Activated T-cell treated with anti-CD3 and anti-CD28 coated beads, Interleukin-2, amount 50 U/mL, for 24 hours (primary cell): ENCODE data around the gene PTGER2.
A peak's percentile ranks its signal among the peaks of the same experiment; 100 is the strongest.

Experiments
- DNase-seq: peaks from one replicate; pipeline ENCODE4 v3.0.0-alpha.2; 2020
- H3K27ac Mint-ChIP-seq: 2 replicates; pipeline ENCODE4 v1.8.0; 2020; ENCODE audit warnings: mild to moderate bottlenecking, mixed read lengths
- H3K27me3 Mint-ChIP-seq: 2 replicates; pipeline ENCODE4 v1.8.0; 2020; ENCODE audit warnings: mixed read lengths
- H3K36me3 Mint-ChIP-seq: 2 replicates; pipeline ENCODE4 v1.8.0; 2020; ENCODE audit warnings: low read depth, mixed read lengths
- H3K4me1 Mint-ChIP-seq: 2 replicates; pipeline ENCODE4 v1.8.0; 2020; ENCODE audit warnings: low read depth, mixed read lengths
- H3K4me3 Mint-ChIP-seq: 2 replicates; pipeline ENCODE4 v1.8.0; 2020; ENCODE audit warnings: mild to moderate bottlenecking, moderate library complexity, mixed read lengths
- H3K9me3 Mint-ChIP-seq: 2 replicates; pipeline ENCODE4 v1.8.0; 2020; ENCODE audit warnings: mixed read lengths

Gene PTGER2

DNA sequence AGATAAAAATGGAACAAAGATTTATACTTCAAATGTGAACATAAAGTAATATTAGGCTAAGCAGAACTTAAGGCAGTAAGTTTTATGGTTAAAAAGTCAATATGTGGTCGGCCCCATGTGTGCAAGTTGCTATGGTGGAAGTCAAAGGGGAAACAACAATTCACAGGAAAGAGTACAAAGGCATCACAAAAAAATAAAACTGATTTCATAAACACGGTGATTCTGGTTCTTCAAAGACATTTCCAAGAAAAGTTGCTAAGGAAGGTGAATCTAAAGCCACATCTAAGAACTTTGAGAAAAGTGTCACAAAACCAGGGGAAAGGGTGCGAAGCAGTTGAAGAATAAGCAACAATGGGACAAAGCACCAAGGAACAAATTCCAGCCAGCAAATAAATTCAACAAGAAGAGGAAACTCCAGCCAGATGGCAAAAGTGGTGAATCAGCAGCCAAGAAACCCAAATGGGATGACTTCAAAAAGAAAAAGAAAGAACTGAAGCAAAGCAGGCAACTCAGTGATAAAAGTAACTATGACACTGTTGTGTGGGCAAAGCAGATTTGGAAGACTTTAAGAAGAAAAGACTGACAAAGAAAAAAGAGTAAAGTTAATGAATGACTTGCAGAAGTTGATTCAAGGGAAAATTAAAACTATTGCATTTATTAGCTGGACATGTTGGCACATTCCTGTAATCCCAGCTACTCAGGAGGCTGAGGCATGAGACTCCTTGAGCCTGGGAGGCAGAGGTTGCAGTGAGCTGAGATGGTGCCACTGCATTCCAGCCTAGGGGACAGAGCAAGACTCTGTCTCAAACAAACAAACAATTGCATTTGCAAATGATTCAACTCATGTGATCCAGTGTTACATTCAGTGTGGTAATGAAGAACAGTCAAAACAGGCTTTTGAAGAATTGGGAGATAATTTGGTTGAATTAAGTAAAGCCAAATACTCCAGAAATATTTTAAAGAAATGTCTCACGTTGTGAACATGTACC is 27.2 kb upstream of the PTGER2 start:
- Mint-ChIP-seq H3K27me3 (no peaks in the 10 kb centered on the region), H3K4me1 (peaks cover 28% of the 10 kb centered on the region), H3K4me3 (no peak overlapping the region), H3K9me3 (no peaks in the 10 kb centered on the region), H3K27ac (no peak overlapping the region), H3K36me3 (no peaks in the 10 kb centered on the region)
- DNase-seq, result no peak

DNA sequence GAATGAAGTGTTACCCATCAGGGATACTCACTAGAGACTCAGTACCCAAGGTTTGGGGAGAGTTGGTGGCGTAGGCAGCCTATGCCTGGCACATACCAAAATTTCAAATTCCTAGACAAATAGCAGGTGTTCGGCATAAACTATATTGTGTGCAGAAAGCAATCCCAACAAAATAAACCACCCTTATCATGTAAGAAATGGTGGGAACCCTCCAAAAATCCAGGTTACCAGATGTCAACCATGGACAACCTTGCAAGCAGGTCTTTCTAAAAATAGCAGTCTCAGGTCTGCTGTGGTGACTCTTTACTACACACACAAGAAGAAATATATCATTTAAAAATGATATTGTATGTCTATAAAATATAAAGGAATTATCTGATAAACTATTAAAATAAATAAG is 17.7 kb upstream of the PTGER2 start:
- Mint-ChIP-seq H3K36me3 (no peaks in the 10 kb centered on the region), H3K27ac (no peak overlapping the region), H3K27me3 (no peaks in the 10 kb centered on the region), H3K9me3 (no peaks in the 10 kb centered on the region), H3K4me1 (peaks cover 10% of the 10 kb centered on the region), H3K4me3 (no peak overlapping the region)
- no peak for DNase-seq

DNA sequence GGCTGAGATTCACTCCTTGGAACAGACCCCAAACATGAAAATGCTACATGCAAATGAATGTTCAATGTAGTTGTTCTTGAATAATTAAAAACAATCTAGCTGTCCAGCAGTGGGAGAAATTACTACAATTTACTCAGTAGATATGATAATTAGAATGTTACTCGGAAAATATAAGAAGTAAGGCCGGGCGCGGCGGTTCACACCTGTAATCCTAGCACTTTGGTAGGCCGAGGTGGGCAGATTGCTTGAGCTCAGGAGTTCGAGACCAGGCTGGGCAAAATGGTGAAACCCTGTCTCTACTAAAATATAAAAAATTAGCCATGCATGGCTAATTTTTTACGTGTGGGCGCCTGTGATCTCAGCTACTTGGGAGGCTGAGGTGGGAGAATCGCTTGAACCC is 15.3 kb upstream of the PTGER2 start:
- Mint-ChIP-seq H3K27me3 (no peaks in the 10 kb centered on the region), H3K4me3 (no peak overlapping the region), H3K27ac (no peak overlapping the region), H3K9me3 (no peaks in the 10 kb centered on the region), H3K4me1 (peaks cover 18% of the 10 kb centered on the region), H3K36me3 (no peaks in the 10 kb centered on the region)
- no peak for DNase-seq

DNA sequence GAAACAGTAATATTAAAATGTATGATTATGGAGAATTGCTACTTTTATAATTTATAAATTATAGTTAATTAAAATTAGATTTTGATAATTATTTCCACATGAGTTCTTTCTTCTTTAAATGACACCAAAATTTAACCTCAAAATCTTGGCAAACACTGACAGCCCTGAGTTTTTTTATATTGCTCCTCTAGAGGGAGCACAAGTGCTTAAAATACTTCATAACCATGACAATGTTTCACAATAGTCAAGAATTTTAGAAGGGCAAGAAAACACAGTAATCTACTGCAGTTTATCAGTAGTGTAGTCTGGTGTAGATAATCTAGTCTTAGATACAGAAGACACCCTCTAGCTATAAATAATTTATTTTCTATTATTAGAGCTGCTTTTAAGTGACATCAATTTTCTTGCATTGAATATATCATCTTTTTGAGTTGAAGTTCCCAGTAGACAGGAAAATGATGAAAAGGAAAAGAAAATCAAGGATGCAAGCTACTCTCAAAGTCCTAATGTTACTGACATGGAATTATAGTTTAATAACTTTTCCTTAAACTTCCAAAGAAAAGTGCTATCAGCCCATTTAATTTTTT is 14.3 kb upstream of the PTGER2 start:
- no peak for DNase-seq
- no peak overlapping the region for H3K4me3 Mint-ChIP-seq
- no peaks in the 10 kb centered on the region for H3K27me3 Mint-ChIP-seq
- no peaks in the 10 kb centered on the region for H3K36me3 Mint-ChIP-seq
- H3K4me1 Mint-ChIP-seq, result peaks cover 25% of the 10 kb centered on the region
- H3K27ac Mint-ChIP-seq, result no peak overlapping the region
- no peaks in the 10 kb centered on the region for H3K9me3 Mint-ChIP-seq

DNA sequence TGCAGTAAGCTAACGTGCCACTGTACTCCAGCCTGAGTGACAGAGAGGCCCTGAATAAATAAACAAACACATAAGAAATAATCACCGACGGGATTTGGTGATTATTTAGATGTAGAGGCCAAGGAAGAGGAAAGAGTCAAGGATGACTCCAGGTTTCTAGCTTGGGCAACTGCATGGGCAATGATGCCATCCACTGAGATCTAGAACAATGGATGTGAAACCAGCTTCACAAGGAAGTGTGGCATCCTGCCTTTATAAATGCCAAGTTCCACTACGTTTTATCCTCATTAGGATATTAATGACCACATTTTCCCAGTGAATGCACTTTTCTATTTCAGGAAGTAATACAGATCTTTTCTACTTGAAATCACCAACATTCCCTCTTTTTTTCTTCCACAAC is 10.9 kb upstream of the PTGER2 start:
- Mint-ChIP-seq H3K27ac (no peak overlapping the region), H3K36me3 (no peaks in the 10 kb centered on the region)

DNA sequence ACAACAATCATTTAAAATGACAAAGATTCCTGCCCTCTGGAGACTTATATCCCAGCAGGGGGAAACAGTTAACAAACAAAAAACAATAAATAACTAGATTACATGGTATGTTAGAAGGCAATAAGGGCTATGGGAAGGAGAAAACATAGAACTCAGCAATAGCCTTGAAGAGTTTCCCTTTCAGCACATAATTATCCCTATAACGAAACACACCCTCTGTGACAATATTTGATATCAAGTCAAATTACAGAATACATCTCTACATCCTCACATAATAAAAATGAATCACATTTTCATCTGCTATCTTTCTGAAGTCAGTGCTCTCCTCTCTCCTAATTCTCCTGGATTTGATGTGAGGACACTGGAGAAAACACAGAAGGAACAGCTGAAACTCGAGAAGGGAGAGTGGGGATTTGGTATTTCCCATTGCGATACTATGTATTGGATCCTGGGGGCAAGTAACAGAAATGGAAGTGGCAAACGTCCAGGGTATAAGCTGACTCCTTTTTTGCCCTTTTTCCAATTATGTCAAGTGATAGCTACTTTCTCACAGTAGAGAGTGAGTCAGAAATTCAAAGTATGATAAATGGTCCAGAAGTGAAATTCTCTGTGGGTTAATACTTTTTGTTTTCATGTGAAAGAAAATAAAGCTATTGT is 9.7 kb upstream of the PTGER2 start:
- Mint-ChIP-seq H3K27ac (no peak overlapping the region), H3K27me3 (no peaks in the 10 kb centered on the region), H3K4me3 (no peak overlapping the region), H3K9me3 (no peaks in the 10 kb centered on the region), H3K4me1 (peaks cover 47% of the 10 kb centered on the region), H3K36me3 (no peaks in the 10 kb centered on the region)
- no peak for DNase-seq

More for the DNA sequence above, 10.9 kb upstream of the PTGER2 start:
- H3K4me1 Mint-ChIP-seq, result peaks cover 41% of the 10 kb centered on the region
- no peak for DNase-seq
- no peaks in the 10 kb centered on the region for H3K9me3 Mint-ChIP-seq
- no peaks in the 10 kb centered on the region for H3K27me3 Mint-ChIP-seq
- no peak overlapping the region for H3K4me3 Mint-ChIP-seq

DNA sequence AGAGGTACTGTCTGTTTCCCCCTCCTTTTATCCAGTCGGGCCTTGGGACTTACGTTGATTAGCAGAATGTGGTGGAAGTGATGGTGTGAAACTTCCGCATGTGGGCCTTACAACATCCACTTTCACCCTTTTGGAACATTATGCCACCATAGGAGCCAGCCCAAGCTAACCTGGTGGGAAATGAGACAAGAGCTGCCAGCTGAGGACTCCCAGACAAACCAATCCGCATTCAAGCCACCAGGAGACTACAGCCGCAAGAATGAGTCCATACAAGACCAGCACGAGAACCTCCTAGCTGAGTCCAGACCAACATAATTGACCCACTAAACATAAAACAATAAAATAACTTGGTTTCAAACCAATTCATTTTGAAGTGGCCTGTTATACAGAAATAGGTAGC is 9.1 kb upstream of the PTGER2 start:
- H3K4me1 Mint-ChIP-seq, result peaks cover 53% of the 10 kb centered on the region
- no peaks in the 10 kb centered on the region for H3K9me3 Mint-ChIP-seq
- no peaks in the 10 kb centered on the region for H3K27me3 Mint-ChIP-seq
- DNase-seq, result no peak
- no peak overlapping the region for H3K27ac Mint-ChIP-seq
- no peak overlapping the region for H3K4me3 Mint-ChIP-seq
- H3K36me3 Mint-ChIP-seq, result no peaks in the 10 kb centered on the region

DNA sequence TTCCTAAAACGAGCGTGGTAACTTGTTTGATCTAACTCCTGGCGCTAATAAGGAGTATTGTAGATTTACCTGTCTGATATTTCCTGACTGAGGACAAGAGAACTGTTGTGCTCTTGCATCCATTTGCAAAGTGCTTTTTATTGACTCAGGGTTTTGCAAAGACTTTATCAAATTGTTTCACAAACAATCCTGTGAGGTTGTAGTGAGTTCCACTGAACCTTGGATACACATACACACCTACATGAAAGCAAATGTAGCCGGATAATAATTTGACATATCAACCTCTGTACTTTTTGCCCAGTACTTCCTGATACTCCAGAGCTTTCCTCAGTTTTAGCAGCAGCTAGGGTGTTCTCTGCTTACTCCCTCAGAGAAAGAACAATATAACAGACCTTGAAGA is 6.7 kb upstream of the PTGER2 start:
- Mint-ChIP-seq H3K9me3 (no peaks in the 10 kb centered on the region), H3K36me3 (no peaks in the 10 kb centered on the region), H3K4me1 (peaks cover 62% of the 10 kb centered on the region), H3K4me3 (no peak overlapping the region), H3K27me3 (no peaks in the 10 kb centered on the region), H3K27ac (peak overlapping the region; percentile 20)
- no peak for DNase-seq

DNA sequence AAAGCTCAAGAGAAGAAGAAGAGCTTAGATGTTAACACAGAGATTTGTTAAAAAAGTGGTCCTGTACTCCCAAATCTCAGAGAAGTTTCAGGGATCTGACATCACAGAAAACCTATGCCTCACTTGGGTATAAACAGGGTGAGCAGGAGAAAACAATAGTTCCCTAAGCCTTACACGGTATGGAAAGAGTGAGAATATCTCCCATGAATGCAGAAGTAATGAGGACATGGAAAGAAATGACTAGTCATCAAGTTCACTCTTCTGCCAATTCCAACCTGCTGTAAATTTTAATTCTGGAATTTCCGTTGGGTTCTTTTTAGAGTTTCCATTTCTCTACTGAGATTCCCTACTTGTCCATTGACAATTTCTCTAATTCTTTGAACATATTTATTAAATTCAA is 6.2 kb upstream of the PTGER2 start:
- no peak overlapping the region for H3K4me3 Mint-ChIP-seq
- DNase-seq, result no peak
- H3K27ac Mint-ChIP-seq, result no peak overlapping the region
- no peaks in the 10 kb centered on the region for H3K36me3 Mint-ChIP-seq
- peaks cover 63% of the 10 kb centered on the region for H3K4me1 Mint-ChIP-seq
- H3K9me3 Mint-ChIP-seq, result no peaks in the 10 kb centered on the region
- H3K27me3 Mint-ChIP-seq, result peaks cover 5% of the 10 kb centered on the region

DNA sequence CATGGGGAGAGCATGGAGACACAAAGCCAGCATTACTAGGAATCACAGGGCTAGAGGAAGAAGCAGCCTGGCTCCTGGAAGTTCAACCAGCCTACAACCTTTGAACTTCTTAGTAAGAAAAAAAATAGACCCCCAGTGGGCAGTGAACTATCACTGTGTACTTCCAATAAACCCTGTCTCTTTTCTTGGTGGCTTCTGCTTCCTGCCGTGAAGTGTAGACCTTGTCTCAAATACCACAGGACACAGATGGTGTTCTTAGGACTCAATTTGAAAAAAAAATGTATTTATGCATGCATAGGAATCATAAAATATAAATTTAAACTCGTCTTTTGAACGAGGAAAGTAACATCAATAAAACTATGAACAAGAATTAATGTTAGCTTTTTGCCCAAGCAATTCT is 3.6 kb upstream of the PTGER2 start:
- no peak for DNase-seq
- peaks cover 73% of the 10 kb centered on the region for H3K4me1 Mint-ChIP-seq
- H3K9me3 Mint-ChIP-seq, result no peaks in the 10 kb centered on the region
- peaks cover 11% of the 10 kb centered on the region for H3K36me3 Mint-ChIP-seq
- H3K4me3 Mint-ChIP-seq, result no peak overlapping the region
- H3K27me3 Mint-ChIP-seq, result peaks cover 26% of the 10 kb centered on the region
- H3K27ac Mint-ChIP-seq, result no peak overlapping the region

DNA sequence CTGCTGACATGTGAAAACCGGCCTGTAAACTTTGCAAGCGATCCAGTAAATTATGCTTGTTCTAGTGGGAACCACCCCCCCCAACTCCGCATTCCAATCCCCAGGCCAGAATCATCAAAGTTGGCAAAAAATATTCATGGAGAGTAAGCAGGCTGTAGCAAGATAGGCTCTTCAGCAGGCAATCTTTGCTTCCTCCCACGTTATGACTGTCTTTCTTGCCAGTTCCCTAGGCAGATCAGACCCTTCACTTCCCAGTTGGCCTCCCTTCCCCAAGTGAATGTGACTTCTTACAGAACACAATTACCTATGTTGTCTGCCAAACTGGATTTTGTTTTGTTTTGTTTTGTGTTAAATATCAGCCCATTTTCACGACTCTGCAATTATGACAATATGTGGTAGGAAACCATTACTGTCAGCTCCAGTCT is 1.2 kb upstream of the PTGER2 start:
- Mint-ChIP-seq H3K4me1 (peaks cover 85% of the 10 kb centered on the region), H3K9me3 (no peaks in the 10 kb centered on the region), H3K27me3 (peaks cover 37% of the 10 kb centered on the region), H3K36me3 (peaks cover 11% of the 10 kb centered on the region), H3K4me3 (peak overlapping the region; percentile 92), H3K27ac (peak overlapping the region; percentile 93)
- no peak for DNase-seq

DNA sequence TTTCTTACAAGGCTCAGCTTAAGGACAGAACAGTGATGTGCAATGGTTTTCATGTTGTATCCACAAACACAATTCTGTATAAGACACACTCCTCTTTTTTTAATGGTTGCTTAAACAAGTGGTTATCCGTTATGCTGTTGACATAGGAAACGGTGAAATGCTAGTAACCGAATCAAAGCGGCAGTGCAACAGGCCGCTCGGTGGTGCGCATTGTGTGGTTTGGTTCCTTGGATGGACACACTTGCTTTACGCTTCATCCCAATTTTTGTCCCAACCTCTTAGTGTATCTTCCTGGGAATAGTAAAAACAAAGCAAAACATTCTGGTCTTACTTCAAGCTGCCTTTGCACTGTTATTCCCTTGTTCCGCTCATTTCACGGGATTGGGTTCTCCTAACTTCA is 650 bp upstream of the PTGER2 start:
- no peak for DNase-seq
- H3K9me3 Mint-ChIP-seq, result no peaks in the 10 kb centered on the region
- H3K4me3 Mint-ChIP-seq, result peak overlapping the region; percentile 92
- H3K27ac Mint-ChIP-seq, result peak overlapping the region; percentile 93
- peaks cover 37% of the 10 kb centered on the region for H3K27me3 Mint-ChIP-seq
- peaks cover 84% of the 10 kb centered on the region for H3K4me1 Mint-ChIP-seq
- H3K36me3 Mint-ChIP-seq, result peaks cover 13% of the 10 kb centered on the region

DNA sequence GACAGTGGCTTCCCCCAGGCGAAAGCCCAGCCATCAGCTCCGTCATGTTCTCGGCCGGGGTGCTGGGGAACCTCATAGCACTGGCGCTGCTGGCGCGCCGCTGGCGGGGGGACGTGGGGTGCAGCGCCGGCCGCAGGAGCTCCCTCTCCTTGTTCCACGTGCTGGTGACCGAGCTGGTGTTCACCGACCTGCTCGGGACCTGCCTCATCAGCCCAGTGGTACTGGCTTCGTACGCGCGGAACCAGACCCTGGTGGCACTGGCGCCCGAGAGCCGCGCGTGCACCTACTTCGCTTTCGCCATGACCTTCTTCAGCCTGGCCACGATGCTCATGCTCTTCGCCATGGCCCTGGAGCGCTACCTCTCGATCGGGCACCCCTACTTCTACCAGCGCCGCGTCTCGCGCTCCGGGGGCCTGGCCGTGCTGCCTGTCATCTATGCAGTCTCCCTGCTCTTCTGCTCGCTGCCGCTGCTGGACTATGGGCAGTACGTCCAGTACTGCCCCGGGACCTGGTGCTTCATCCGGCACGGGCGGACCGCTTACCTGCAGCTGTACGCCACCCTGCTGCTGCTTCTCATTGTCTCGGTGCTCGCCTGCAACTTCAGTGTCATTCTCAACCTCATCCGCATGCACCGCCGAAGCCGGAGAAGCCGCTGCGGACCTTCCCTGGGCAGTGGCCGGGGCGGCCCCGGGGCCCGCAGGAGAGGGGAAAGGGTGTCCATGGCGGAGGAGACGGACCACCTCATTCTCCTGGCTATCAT is 663 bp downstream of the PTGER2 start:
- peak; percentile 71 for DNase-seq
- Mint-ChIP-seq H3K36me3 (peaks cover 18% of the 10 kb centered on the region), H3K9me3 (no peaks in the 10 kb centered on the region), H3K4me1 (peaks cover 88% of the 10 kb centered on the region), H3K4me3 (peak overlapping the region; percentile 92), H3K27me3 (peaks cover 37% of the 10 kb centered on the region), H3K27ac (peak overlapping the region; percentile 92)

DNA sequence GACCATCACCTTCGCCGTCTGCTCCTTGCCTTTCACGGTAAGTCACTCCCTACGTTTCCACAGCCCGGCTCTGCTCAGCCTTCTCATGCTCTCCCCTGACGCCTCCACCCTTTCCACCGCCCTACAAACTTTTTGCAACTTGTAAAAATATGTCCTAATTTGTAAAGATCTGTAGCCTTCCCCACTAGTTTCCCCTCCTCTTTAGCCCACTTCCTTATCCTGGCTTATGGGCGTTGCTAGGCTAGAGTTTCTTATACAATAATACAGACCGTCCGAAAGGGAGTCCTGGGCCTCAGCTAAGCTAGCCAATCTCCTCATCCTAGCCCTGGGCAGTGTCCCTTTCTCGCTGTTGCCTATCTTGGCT is 1.2 kb downstream of the PTGER2 start:
- Mint-ChIP-seq H3K4me1 (peaks cover 90% of the 10 kb centered on the region), H3K36me3 (peaks cover 24% of the 10 kb centered on the region), H3K27ac (peak overlapping the region; percentile 92), H3K27me3 (peaks cover 37% of the 10 kb centered on the region), H3K9me3 (peaks cover 4% of the 10 kb centered on the region), H3K4me3 (peak overlapping the region; percentile 92)
- no peak for DNase-seq
